GM12872 (cell line): ENCODE data around the gene SND1.

Source experiments
- CTCF ChIP-seq: IDR thresholded peaks from 3 replicates; pipeline ENCODE4 v1.5.1; 2011; ENCODE audit warnings: low read depth, mild to moderate bottlenecking, low read length, moderate library complexity; ENCODE audit not compliant: insufficient read depth

The SND1 gene

GRCh38 chr7:127794551-127794950, 142.6 kb downstream of the SND1 start:
- no peak for TF ChIP-seq CTCF

- no peak for TF ChIP-seq CTCF
Observed at GRCh38 chr7:127798023-127798422, 146.0 kb downstream of the SND1 start.

GRCh38 chr7:127798769-127799372, 146.9 kb downstream of the SND1 start:
- no peak for TF ChIP-seq CTCF

GRCh38 chr7:127799535-127800305, 147.7 kb downstream of the SND1 start:
- TF ChIP-seq CTCF, result no peak

- no peak for TF ChIP-seq CTCF
Observed at GRCh38 chr7:127802845-127803244, 150.9 kb downstream of the SND1 start.

- TF ChIP-seq CTCF, result no peak
Observed at GRCh38 chr7:127803626-127804025, 151.6 kb downstream of the SND1 start.

- TF ChIP-seq CTCF, result no peak
Observed at GRCh38 chr7:127807340-127807739, 155.3 kb downstream of the SND1 start.
